Measurements from ENCODE around the gene CSRP2. TPM values are rescaled to one million over a fixed set of nuclear protein-coding genes. Genes with fewer than 3 reads are reported as not detected.
A peak's percentile ranks its signal among the peaks of the same experiment; 100 is the strongest.

CSRP2 gene
- polyA plus RNA-seq, 2 donors, result 33.6 to 91.5 TPM

DNA sequence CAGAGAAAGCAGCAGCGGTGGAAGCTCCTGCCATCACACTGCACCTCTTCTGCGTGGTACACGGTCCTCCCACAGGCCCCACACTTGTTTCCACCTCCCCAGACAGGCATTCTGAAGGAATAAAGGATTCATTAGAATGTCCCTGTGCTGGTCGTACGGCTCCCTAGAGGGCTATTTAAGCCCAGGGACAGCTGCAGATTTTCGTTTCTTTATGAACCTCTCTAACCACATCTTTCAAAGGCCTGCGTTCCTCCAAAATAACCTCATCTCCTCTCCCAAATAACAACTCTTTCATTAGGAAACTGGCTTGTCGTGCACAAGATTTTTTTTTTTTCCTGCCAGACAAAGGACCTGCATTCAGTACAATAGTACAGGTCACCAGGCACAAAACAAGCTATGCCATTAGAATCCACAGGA is 12.7 kb downstream of the CSRP2 start:
- Histone ChIP-seq H3K36me3 (ENCODE audit: control insufficient read depth in 2 of 2, insufficient read depth in 2 of 2, low read length in 1 of 2) (peaks cover 2 to 3% of the 10 kb centered on the region in 2 donors), H3K4me3 (ENCODE audit: low read depth in 1 of 2, low read length in 2 of 2) (no peak overlapping the region), H3K9me3 (ENCODE audit: control insufficient read depth in 2 of 2, insufficient read depth in 1 of 2, low read depth in 1 of 2, low read length in 1 of 2) (no peaks in the 10 kb centered on the region), H3K4me1 (ENCODE audit: control insufficient read depth in 2 of 2, insufficient read depth in 2 of 2, low read length in 1 of 2) (peaks cover 0 to 2% of the 10 kb centered on the region in 2 donors), H3K27ac (ENCODE audit: low read depth in 2 of 2, low read length in 1 of 2) (peak overlapping the region in 1 of 2 donors; percentile 24), H3K27me3 (ENCODE audit: control insufficient read depth in 1 of 2, insufficient read depth in 2 of 2, low read length in 2 of 2) (no peaks in the 10 kb centered on the region)
- WGBS, 2 donors, result 67 to 80% methylated on average over 8 of the region's 8 CpGs

DNA sequence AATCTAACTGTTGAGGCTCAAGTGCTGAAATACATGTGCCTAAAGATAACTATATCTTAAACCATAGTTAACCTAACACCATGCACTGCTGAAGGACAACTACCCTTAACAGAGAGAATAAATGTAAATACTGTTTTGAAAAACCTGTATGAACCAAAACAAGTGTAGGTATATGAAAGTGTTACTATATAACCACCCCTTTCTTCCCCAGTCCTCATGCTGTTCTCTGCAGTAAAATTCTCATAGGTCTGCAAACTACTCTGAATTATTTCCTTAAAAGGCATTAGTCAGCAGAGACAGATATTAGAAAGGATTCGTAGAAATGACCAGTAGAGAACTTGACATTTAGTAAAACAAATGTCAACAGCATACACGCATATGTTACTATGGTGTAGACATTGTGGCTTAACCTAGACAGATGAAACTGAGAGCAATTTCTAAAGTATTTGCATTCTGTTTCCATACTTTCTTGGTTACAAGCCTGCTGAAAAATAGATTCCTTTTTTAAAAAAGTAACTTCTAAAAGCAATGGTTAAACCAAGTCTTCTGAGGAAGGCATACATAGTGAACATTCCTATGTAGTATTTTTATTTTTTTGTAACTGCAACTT is 13.9 kb downstream of the CSRP2 start:
- Histone ChIP-seq H3K27me3 (ENCODE audit: control insufficient read depth in 1 of 2, insufficient read depth in 2 of 2, low read length in 2 of 2) (no peaks in the 10 kb centered on the region), H3K9me3 (ENCODE audit: control insufficient read depth in 2 of 2, insufficient read depth in 1 of 2, low read depth in 1 of 2, low read length in 1 of 2) (no peaks in the 10 kb centered on the region), H3K4me1 (ENCODE audit: control insufficient read depth in 2 of 2, insufficient read depth in 2 of 2, low read length in 1 of 2) (no peaks in the 10 kb centered on the region), H3K36me3 (ENCODE audit: control insufficient read depth in 2 of 2, insufficient read depth in 2 of 2, low read length in 1 of 2) (peaks cover 2 to 3% of the 10 kb centered on the region in 2 donors), H3K27ac (ENCODE audit: low read depth in 2 of 2, low read length in 1 of 2) (no peak overlapping the region), H3K4me3 (ENCODE audit: low read depth in 1 of 2, low read length in 2 of 2) (no peak overlapping the region)
- 65 to 77% methylated on average over 2 of the region's 2 CpGs for WGBS, 2 donors

DNA sequence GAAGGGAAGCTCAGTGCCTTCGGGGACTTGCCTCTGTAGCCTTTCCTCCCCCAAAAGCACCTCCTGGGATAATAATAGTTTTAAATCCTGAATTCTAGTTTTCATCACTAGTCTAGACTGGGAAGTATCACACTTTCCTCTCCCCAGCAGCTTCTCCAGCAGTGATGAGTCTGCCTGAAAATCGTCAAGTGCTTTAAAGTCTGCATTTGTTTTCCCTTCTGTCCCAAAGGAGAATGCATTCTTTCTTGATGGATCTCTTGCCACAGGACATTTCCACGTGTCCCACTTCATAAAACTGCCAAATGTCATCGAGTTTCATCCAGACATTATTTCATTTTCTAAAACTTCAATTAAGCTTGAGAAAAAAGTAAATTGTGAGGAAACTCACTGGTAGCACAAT is 15.0 kb downstream of the CSRP2 start:
- H3K4me3 ChIP-seq (ENCODE audit: low read depth in 1 of 2, low read length in 2 of 2), result no peak overlapping the region
- no peak overlapping the region for H3K27ac ChIP-seq (ENCODE audit: low read depth in 2 of 2, low read length in 1 of 2)
- H3K4me1 ChIP-seq (ENCODE audit: control insufficient read depth in 2 of 2, insufficient read depth in 2 of 2, low read length in 1 of 2), result no peaks in the 10 kb centered on the region
- no peaks in the 10 kb centered on the region for H3K9me3 ChIP-seq (ENCODE audit: control insufficient read depth in 2 of 2, insufficient read depth in 1 of 2, low read depth in 1 of 2, low read length in 1 of 2)
- H3K36me3 ChIP-seq (ENCODE audit: control insufficient read depth in 2 of 2, insufficient read depth in 2 of 2, low read length in 1 of 2), result peaks cover 2 to 3% of the 10 kb centered on the region in 2 donors
- 52 to 54% methylated on average over 4 of the region's 4 CpGs for WGBS, 2 donors
- H3K27me3 ChIP-seq (ENCODE audit: control insufficient read depth in 1 of 2, insufficient read depth in 2 of 2, low read length in 2 of 2), result no peaks in the 10 kb centered on the region

DNA sequence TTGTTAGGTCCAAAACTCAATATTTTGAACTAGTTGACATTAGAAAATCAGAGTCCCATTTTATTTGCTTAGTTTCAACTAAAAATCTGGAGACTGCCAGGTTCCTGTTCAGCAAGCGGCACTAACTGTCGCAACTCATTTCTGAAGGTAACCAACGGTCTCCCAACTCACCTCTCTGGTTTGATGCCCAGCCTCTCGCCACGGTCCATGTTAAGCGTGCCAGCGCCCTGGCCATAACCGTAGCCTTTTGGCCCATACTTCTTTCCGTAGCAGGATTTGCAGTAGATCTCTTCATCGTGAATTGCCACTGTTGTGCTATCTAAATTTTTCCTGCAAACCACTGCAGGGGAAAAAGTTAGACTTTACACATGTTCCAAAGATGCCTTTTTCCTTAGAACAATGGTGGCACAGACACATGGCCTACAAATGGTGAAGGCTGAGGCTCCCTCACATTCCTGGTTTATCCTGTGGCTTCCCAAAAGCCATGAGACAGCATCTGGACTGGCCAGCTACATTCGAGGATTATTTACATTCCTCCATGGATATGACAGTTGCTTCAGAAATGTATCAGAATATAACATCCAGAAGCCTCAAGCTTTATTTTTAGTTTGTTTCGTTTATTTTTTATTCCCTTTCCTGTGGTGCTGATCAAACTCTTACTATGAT is 15.7 kb downstream of the CSRP2 start:
- Histone ChIP-seq H3K27me3 (ENCODE audit: control insufficient read depth in 1 of 2, insufficient read depth in 2 of 2, low read length in 2 of 2) (no peaks in the 10 kb centered on the region), H3K4me3 (ENCODE audit: low read depth in 1 of 2, low read length in 2 of 2) (no peak overlapping the region), H3K4me1 (ENCODE audit: control insufficient read depth in 2 of 2, insufficient read depth in 2 of 2, low read length in 1 of 2) (no peaks in the 10 kb centered on the region), H3K9me3 (ENCODE audit: control insufficient read depth in 2 of 2, insufficient read depth in 1 of 2, low read depth in 1 of 2, low read length in 1 of 2) (no peaks in the 10 kb centered on the region), H3K36me3 (ENCODE audit: control insufficient read depth in 2 of 2, insufficient read depth in 2 of 2, low read length in 1 of 2) (peaks cover 2 to 3% of the 10 kb centered on the region in 2 donors), H3K27ac (ENCODE audit: low read depth in 2 of 2, low read length in 1 of 2) (peak overlapping the region in 1 of 2 donors; percentile 13)
- 84 to 85% methylated on average over 12 of the region's 12 CpGs for WGBS, 2 donors

DNA sequence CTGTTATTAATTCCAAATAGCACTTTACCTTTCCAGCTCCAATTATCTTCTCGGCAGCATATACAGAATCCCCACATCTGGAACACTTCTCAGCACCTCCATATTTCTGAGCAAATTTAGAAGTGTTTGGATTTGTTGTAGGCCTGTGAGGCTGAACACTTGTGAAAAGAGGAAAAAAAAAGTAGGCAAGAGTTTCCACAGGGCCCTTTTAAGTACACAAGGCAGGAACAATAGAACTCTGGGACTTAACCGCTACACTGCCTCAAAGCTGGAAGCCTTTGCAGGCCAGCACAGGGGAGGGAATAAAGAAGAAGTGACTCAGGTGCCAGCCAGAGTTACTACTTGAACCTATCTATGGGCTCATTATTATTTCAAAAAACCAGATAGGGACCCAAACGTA is 18.6 kb downstream of the CSRP2 start:
- Histone ChIP-seq H3K27me3 (ENCODE audit: control insufficient read depth in 1 of 2, insufficient read depth in 2 of 2, low read length in 2 of 2) (no peaks in the 10 kb centered on the region), H3K4me3 (ENCODE audit: low read depth in 1 of 2, low read length in 2 of 2) (no peak overlapping the region), H3K36me3 (ENCODE audit: control insufficient read depth in 2 of 2, insufficient read depth in 2 of 2, low read length in 1 of 2) (peaks cover 3 to 4% of the 10 kb centered on the region in 2 donors), H3K9me3 (ENCODE audit: control insufficient read depth in 2 of 2, insufficient read depth in 1 of 2, low read depth in 1 of 2, low read length in 1 of 2) (no peaks in the 10 kb centered on the region), H3K4me1 (ENCODE audit: control insufficient read depth in 2 of 2, insufficient read depth in 2 of 2, low read length in 1 of 2) (no peaks in the 10 kb centered on the region), H3K27ac (ENCODE audit: low read depth in 2 of 2, low read length in 1 of 2) (no peak overlapping the region)
- WGBS, 2 donors, result 76 to 77% methylated on average over 3 of the region's 3 CpGs

DNA sequence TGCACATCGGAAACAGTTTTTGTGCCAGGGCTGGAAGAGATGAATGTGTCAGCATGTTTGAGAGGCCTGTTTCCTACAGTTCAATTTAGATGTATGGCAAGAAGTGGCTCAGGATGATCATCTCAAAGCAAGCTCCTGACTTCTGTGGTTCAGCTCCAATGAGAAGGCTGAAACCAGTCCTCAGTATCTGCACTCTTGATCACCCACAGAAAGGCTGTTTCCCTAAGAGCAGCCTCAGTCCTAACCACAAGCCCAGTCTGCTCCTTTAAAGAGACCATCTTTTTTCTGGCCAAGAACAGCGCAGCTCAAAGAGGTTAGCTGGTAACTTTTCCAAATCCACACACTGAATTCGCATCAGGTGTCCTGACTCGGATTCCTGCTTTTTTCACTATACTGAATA is 19.2 kb downstream of the CSRP2 start:
- H3K9me3 ChIP-seq (ENCODE audit: control insufficient read depth in 2 of 2, insufficient read depth in 1 of 2, low read depth in 1 of 2, low read length in 1 of 2), result no peaks in the 10 kb centered on the region
- H3K4me3 ChIP-seq (ENCODE audit: low read depth in 1 of 2, low read length in 2 of 2), result no peak overlapping the region
- 73 to 74% methylated on average over 4 of the region's 4 CpGs for WGBS, 2 donors
- H3K27me3 ChIP-seq (ENCODE audit: control insufficient read depth in 1 of 2, insufficient read depth in 2 of 2, low read length in 2 of 2), result no peaks in the 10 kb centered on the region
- H3K4me1 ChIP-seq (ENCODE audit: control insufficient read depth in 2 of 2, insufficient read depth in 2 of 2, low read length in 1 of 2), result no peaks in the 10 kb centered on the region
- H3K27ac ChIP-seq (ENCODE audit: low read depth in 2 of 2, low read length in 1 of 2), result no peak overlapping the region
- peaks cover 3 to 4% of the 10 kb centered on the region in 2 donors for H3K36me3 ChIP-seq (ENCODE audit: control insufficient read depth in 2 of 2, insufficient read depth in 2 of 2, low read length in 1 of 2)

DNA sequence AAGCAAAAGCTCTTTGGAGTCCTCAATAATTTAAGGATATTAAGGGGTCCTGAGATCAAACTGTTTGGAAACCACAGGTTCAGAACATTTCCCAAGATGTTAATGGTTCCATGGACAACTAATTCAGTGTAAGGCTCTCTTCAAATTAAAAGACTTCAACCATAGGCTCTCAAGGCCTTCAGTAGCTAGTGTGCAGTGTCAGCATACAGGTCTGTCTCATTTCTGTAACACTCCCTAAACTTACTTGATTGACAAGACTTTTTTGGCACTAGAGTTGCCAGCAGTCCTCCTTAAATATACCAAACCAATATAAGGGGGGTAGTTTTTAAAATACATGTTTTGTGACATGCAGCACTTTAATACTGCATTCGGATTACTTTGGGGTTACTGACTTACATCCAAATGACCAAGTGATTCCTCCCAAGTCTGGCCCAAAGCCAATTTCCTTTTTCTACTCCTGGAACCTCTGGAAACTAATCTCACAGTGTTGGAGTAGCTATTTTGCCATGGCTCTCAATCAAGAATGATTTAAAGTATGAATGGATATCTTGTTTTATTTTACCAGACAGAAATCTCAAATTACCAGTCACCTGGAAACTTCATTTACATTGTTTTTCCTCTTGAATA is 22.7 kb downstream of the CSRP2 start:
- H3K9me3 ChIP-seq (ENCODE audit: control insufficient read depth in 2 of 2, insufficient read depth in 1 of 2, low read depth in 1 of 2, low read length in 1 of 2), result no peaks in the 10 kb centered on the region
- peaks cover 0 to 4% of the 10 kb centered on the region in 2 donors for H3K36me3 ChIP-seq (ENCODE audit: control insufficient read depth in 2 of 2, insufficient read depth in 2 of 2, low read length in 1 of 2)
- no peak overlapping the region for H3K27ac ChIP-seq (ENCODE audit: low read depth in 2 of 2, low read length in 1 of 2)
- WGBS, 2 donors, result 78 to 85% methylated on average over 1 of the region's 1 CpG
- no peaks in the 10 kb centered on the region for H3K27me3 ChIP-seq (ENCODE audit: control insufficient read depth in 1 of 2, insufficient read depth in 2 of 2, low read length in 2 of 2)
- no peaks in the 10 kb centered on the region for H3K4me1 ChIP-seq (ENCODE audit: control insufficient read depth in 2 of 2, insufficient read depth in 2 of 2, low read length in 1 of 2)
- H3K4me3 ChIP-seq (ENCODE audit: low read depth in 1 of 2, low read length in 2 of 2), result no peak overlapping the region

DNA sequence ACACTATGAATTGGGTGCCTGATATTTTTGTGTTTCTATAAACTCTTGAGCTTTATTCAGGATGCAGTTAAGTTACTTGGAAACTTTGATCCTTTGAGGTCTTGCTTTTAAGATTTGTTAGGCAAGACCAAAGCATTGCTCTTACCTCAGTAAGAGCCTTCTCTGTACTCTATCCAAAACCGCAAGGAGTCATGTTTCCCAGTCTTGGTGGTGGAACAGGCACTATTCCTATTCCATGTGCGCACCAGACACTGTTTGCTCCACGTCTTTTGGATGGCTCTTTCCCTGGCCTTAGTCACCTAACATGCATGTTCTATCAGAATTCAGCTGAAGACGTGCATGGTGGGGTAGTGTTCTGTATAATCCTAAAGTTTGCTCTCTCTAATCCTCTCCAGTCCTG is 23.5 kb downstream of the CSRP2 start:
- Histone ChIP-seq H3K27me3 (ENCODE audit: control insufficient read depth in 1 of 2, insufficient read depth in 2 of 2, low read length in 2 of 2) (no peaks in the 10 kb centered on the region), H3K36me3 (ENCODE audit: control insufficient read depth in 2 of 2, insufficient read depth in 2 of 2, low read length in 1 of 2) (peaks cover 0 to 4% of the 10 kb centered on the region in 2 donors), H3K4me1 (ENCODE audit: control insufficient read depth in 2 of 2, insufficient read depth in 2 of 2, low read length in 1 of 2) (no peaks in the 10 kb centered on the region), H3K27ac (ENCODE audit: low read depth in 2 of 2, low read length in 1 of 2) (no peak overlapping the region), H3K4me3 (ENCODE audit: low read depth in 1 of 2, low read length in 2 of 2) (no peak overlapping the region), H3K9me3 (ENCODE audit: control insufficient read depth in 2 of 2, insufficient read depth in 1 of 2, low read depth in 1 of 2, low read length in 1 of 2) (no peaks in the 10 kb centered on the region)
- 95 to 96% methylated on average over 4 of the region's 4 CpGs for WGBS, 2 donors

DNA sequence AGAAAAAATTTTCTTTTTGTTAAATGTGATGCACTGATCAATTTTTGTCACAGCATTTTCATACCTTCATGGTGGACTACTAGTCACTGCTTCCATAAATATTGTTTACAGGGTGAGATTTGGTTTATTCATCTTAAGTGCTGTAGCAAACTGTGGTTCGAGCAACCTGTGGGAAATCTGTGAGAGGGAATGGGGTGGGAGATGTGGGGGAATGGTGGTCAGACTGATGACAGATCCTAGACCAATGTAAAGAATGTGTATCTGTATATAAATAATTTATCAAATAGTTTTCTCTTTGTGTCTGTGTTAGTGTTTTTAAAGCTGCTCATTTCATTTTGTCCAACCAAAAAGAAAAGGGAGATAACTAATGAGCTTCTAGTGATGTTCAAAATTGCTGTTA is 26.7 kb downstream of the CSRP2 start:
- H3K4me3 ChIP-seq (ENCODE audit: low read depth in 1 of 2, low read length in 2 of 2), result no peak overlapping the region
- H3K4me1 ChIP-seq (ENCODE audit: control insufficient read depth in 2 of 2, insufficient read depth in 2 of 2, low read length in 1 of 2), result no peaks in the 10 kb centered on the region
- H3K36me3 ChIP-seq (ENCODE audit: control insufficient read depth in 2 of 2, insufficient read depth in 2 of 2, low read length in 1 of 2), result peaks cover 0 to 6% of the 10 kb centered on the region in 2 donors
- H3K27ac ChIP-seq (ENCODE audit: low read depth in 2 of 2, low read length in 1 of 2), result no peak overlapping the region
- no peaks in the 10 kb centered on the region for H3K9me3 ChIP-seq (ENCODE audit: control insufficient read depth in 2 of 2, insufficient read depth in 1 of 2, low read depth in 1 of 2, low read length in 1 of 2)
- WGBS, 2 donors, result 96 to 97% methylated on average over 1 of the region's 1 CpG
- no peaks in the 10 kb centered on the region for H3K27me3 ChIP-seq (ENCODE audit: control insufficient read depth in 1 of 2, insufficient read depth in 2 of 2, low read length in 2 of 2)
